SK-N-MC (cell line): ENCODE measurements around the gene DAB1.

ENCODE experiments used
- DNase-seq: peaks from one replicate; pipeline ENCODE4 v3.0.0-alpha.2; 2011; ENCODE audit warnings: low read depth, low spot score
- H3K27ac ChIP-seq: fragments of 200-600 bp; sonication (generic); 2 replicates; pipeline ENCODE4 v1.5.1; 2016; ENCODE audit warnings: mixed run types
- H3K36me3 ChIP-seq: fragments of 200-600 bp; sonication (generic); 2 replicates; pipeline ENCODE4 v1.6.1; 2017; ENCODE audit warnings: antibody characterized with exemption, low read length, mixed read lengths; ENCODE audit not compliant: insufficient read depth
- H3K4me3 ChIP-seq: fragments of 200-600 bp; sonication (generic); 2 replicates; pipeline ENCODE4 v1.5.1; 2016
- H3K9ac ChIP-seq: fragments of 200-600 bp; sonication (generic); 2 replicates; pipeline ENCODE4 v1.8.0; 2017; ENCODE audit warnings: mixed run types, mixed read lengths; ENCODE audit not compliant: insufficient read length
- H3K9me3 ChIP-seq: fragments of 200-600 bp; sonication (generic); 2 replicates; pipeline ENCODE4 v1.6.1; 2017; ENCODE audit warnings: low read depth, mild to moderate bottlenecking, antibody characterized with exemption, low read length, moderate library complexity, mixed read lengths
- EZH2 ChIP-seq: fragments of 200-600 bp; sonication (generic); IDR thresholded peaks from one replicate; pipeline ENCODE4 v1.6.1; 2017; ENCODE audit warnings: antibody characterized with exemption
- FOXP2 ChIP-seq: optimal IDR thresholded peaks from 2 replicates; pipeline ENCODE3; 2011; ENCODE audit warnings: mild to moderate bottlenecking, moderate library complexity; ENCODE audit not compliant: insufficient read depth; ENCODE audit errors: extremely low read length, control extremely low read depth
- POLR2AphosphoS5 ChIP-seq: IDR thresholded peaks from 2 replicates; pipeline ENCODE4 v1.6.1; 2012; ENCODE audit warnings: mild to moderate bottlenecking, low read depth, low read length, borderline replicate concordance

DAB1 gene

DNA sequence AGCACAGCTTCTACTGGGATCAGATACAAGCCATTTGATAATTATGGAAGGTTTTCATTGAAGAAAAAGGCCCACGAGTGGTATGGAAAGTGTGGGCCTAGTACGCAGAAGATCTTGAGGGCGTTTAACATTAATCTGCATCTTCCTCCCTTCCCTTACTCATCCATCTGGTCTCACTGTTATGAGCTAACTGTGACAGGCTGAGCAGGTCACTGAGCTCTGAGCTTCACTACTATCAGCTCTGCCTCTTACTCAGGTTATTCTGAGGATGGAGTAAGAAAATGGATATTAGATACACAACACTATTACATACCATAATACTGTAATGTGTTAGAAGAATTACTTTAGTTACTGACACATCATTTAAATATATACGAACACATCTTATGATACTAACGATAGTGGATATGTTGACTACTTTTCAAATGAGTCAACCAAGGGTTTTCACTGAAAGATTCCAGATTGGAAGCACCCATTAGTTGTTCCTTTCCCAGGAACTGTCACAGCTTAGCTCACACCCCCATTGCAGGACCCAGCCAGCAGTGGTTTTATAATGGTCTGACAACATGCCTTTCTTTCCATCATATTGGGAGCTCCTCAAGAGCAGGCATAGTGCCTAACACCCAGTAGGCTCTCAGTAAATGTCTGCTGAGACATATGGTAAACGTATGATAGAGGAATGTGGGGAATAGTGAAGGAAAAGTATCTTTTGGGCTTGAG lies 360.3 kb downstream of the DAB1 start:
- Histone ChIP-seq H3K9me3 (no peaks in the 10 kb centered on the region), H3K9ac (no peak overlapping the region), H3K36me3 (no peaks in the 10 kb centered on the region), H3K27ac (no peak overlapping the region), H3K4me3 (no peak overlapping the region)
- DNase-seq, result no peak
- no peak for TF ChIP-seq EZH2
- no peak for TF ChIP-seq FOXP2
- no peak for TF ChIP-seq POLR2AphosphoS5

DNA sequence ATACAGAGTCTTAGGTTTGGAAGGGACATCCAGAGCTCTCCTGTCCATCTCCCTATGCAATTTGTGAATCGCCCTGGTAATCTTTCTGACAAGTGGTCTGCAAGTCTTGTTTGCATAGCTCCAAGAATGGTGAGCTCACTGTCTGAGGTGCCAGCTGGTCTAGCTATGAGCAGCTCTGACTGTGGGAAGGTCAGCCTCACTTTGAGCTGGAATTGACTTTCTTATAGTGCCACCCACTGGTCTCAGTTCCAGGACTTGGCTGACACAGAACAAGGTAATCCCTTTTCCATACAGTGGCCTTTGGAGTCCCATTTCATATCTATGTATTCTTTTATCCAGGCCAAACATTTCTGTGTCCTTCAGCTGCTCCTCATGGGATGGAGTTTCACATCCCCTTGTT lies 362.5 kb downstream of the DAB1 start:
- DNase-seq, result no peak
- no peak overlapping the region for H3K27ac ChIP-seq
- H3K36me3 ChIP-seq, result no peaks in the 10 kb centered on the region
- no peak overlapping the region for H3K9ac ChIP-seq
- H3K9me3 ChIP-seq, result no peaks in the 10 kb centered on the region
- TF ChIP-seq POLR2AphosphoS5 (no peak), EZH2 (no peak), FOXP2 (no peak)
- H3K4me3 ChIP-seq, result no peak overlapping the region

DNA sequence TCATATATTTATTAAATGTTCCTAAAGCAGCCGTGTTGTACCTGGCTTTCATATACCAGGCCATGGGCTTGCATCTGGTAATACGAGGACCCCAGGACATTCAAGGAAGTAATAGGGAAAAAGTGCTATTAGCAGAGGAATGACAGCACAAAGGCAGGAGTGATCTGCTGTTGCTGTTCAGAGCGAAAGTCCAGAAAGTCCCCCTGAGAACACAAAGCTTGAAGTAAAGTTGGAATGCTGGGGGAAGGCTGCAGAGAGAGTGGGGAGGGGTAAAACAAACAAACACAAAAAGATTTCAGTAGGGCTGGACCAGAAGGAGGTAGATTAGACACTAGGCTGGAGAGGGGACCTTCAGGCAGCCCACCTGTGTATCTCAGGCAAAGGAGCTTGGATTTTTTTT lies 363.4 kb downstream of the DAB1 start:
- no peak for DNase-seq
- Histone ChIP-seq H3K27ac (no peak overlapping the region), H3K9ac (no peak overlapping the region), H3K36me3 (no peaks in the 10 kb centered on the region), H3K9me3 (no peaks in the 10 kb centered on the region), H3K4me3 (no peak overlapping the region)
- no peak for TF ChIP-seq POLR2AphosphoS5
- TF ChIP-seq FOXP2, result no peak
- no peak for TF ChIP-seq EZH2

DNA sequence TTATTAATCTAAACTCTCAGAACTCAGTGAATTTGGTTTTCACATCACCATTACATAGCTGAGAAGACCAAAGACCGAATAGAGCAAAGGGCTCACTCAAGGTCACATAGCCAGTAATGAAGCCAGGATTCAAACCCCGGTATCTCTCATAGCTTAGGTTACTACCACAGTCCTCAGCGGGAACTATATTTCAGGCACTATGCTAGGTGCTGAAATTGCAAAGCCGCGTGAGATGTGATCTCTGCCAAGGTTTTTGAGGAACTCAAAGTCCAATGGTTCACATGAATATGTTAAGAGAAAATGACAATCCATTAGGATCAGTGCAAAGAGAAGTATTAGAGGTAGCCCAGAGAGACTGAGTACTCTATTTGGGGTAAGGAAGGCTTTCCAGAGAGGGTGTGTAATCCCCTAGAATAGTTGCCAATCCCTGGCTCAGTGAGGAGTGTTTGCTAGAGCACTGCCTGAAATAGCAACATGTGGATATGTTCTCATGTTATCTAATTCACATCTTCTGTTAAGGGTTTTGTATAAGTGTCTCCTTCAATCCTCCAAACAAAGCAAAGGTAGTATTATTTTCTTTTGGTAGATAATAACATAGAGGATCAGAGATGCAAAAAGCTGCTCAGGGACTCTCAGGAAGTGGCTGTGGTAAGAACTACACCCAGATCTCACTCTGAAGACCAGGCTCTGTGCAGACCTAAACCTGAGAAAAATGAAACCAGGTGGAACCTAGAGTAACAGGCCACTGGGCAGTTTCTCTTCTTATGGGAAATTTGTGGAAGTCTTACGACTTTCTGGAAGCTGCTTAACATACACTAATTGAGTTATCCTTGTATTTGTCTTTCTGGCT lies 365.0 kb downstream of the DAB1 start:
- no peak overlapping the region for H3K27ac ChIP-seq
- no peak for DNase-seq
- H3K4me3 ChIP-seq, result no peak overlapping the region
- H3K9ac ChIP-seq, result no peak overlapping the region
- no peaks in the 10 kb centered on the region for H3K36me3 ChIP-seq
- H3K9me3 ChIP-seq, result no peaks in the 10 kb centered on the region
- TF ChIP-seq EZH2 (no peak), FOXP2 (no peak), POLR2AphosphoS5 (no peak)

DNA sequence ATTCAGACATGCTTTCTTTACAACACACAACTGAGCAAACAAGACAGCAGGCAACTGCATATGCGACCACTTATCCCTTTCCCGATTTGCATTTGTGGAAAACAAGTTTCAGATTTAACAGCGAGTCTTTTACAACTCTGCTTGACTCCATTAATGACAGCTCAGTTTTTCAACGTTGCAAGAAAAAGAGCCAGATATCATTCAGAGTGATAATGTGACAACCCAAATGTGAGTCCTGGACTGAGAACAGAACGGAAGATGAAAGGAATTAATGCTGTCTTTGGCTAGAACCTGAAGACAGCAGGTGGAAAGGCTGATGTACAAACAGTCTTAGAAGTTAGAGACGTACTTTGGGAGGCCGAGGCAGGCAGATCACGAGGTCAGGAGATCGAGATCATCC lies 375.0 kb downstream of the DAB1 start:
- DNase-seq, result no peak
- TF ChIP-seq POLR2AphosphoS5, result no peak
- no peak for TF ChIP-seq FOXP2
- TF ChIP-seq EZH2, result no peak
- H3K36me3 ChIP-seq, result no peaks in the 10 kb centered on the region
- no peak overlapping the region for H3K27ac ChIP-seq
- H3K9me3 ChIP-seq, result no peaks in the 10 kb centered on the region
- no peak overlapping the region for H3K9ac ChIP-seq
- no peak overlapping the region for H3K4me3 ChIP-seq

DNA sequence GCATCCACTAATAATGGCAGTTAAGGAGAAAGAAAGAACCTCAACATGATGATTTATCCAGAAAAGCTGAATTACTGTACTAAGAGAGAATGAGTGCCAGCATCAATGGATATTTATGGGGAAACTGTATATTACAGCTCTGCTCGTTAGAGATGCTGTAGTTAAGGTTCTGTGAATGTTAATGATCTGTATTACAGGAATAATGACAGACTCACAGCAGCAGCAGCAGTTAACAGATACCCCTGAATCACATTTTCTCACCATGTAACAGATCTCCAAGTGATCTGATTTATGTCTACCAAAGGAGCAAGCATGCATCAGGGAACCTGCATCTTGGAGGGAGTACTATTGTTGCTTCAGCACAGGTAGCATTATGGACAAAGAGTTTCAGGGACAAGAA lies 377.4 kb downstream of the DAB1 start:
- Histone ChIP-seq H3K27ac (no peak overlapping the region), H3K4me3 (no peak overlapping the region), H3K36me3 (no peaks in the 10 kb centered on the region), H3K9me3 (no peaks in the 10 kb centered on the region), H3K9ac (no peak overlapping the region)
- DNase-seq, result no peak
- TF ChIP-seq FOXP2, result no peak
- no peak for TF ChIP-seq EZH2
- TF ChIP-seq POLR2AphosphoS5, result no peak

DNA sequence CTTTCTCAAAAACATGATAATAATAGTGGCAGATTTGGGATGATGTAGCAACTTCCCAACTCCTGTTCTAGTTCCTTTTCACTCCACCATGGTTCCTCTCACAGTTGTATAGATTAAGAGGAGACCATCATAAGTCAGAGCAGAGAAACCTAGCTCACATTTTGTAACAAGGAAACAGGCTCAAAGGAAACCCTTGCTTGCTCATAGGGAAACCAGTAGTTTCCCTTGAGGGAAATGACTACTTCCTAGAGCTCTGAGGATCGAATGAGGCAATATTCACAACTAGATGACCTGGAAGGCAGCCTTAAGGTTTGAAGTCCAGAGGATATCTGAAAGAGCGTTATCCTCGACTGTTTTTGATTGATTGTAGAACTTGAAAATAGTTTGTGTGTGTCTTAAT lies 382.0 kb downstream of the DAB1 start:
- TF ChIP-seq POLR2AphosphoS5, result no peak
- no peak for TF ChIP-seq EZH2
- no peak for TF ChIP-seq FOXP2
- Histone ChIP-seq H3K4me3 (no peak overlapping the region), H3K27ac (no peak overlapping the region), H3K9me3 (no peaks in the 10 kb centered on the region), H3K36me3 (no peaks in the 10 kb centered on the region), H3K9ac (no peak overlapping the region)
- no peak for DNase-seq

DNA sequence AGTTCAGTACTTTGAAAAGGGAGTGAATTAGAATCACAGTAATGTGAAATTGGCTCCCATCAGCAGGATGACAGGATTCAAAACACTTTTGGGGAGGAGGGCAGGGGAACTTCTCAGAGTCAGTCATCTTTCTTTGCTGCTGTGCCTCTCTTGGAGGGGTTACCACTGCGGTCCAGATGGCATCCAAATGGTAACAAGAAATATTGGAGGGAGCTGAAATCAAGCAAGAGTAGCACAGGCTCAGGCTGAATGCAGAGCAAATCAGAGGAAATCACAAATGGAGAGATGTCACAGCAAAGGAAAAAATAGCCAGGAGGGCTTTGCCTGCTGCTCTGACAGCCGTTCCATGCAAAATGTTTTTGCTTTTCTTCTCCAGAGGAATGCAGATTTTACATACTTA lies 383.0 kb downstream of the DAB1 start:
- TF ChIP-seq EZH2 (no peak), FOXP2 (no peak), POLR2AphosphoS5 (no peak)
- Histone ChIP-seq H3K4me3 (no peak overlapping the region), H3K27ac (no peak overlapping the region), H3K36me3 (no peaks in the 10 kb centered on the region), H3K9ac (no peak overlapping the region), H3K9me3 (no peaks in the 10 kb centered on the region)
- no peak for DNase-seq
